Prostate gland (tissue), 2 donors: ENCODE measurements around the gene POLQ. TPM values are rescaled to one million over a fixed set of nuclear protein-coding genes. Genes with fewer than 3 reads are reported as not detected.

Experiments used
- DNase-seq: peaks from one replicate; pipeline ENCODE4 v3.0.0-alpha.2; 2019; ENCODE audit warnings: low spot score
- H3K27ac ChIP-seq, 2 donors: fragments of 200-600 bp; sonication (generic); 2 replicates each; pipeline ENCODE4 v1.5.1; 2017 to 2019
- H3K27me3 ChIP-seq: fragments of 200-600 bp; sonication (generic); replicated peaks from 2 replicates; pipeline ENCODE4 v1.5.1; 2019; ENCODE audit not compliant: insufficient read depth
- H3K36me3 ChIP-seq, 2 donors: fragments of 200-600 bp; sonication (generic); 1 replicate in 1 of 2; 2 replicates in 1 of 2; pipeline versions ENCODE4 v1.5.1 to v1.8.1; 2017 to 2019
- H3K4me1 ChIP-seq: fragments of 200-600 bp; sonication (generic); replicated peaks from 2 replicates; pipeline ENCODE4 v1.5.1; 2019
- H3K4me3 ChIP-seq, 2 donors: fragments of 200-600 bp; sonication (generic); 2 replicates each; pipeline ENCODE4 v1.5.1; 2017 to 2019
- H3K9me3 ChIP-seq: fragments of 200-600 bp; sonication (generic); 2 replicates; pipeline ENCODE4 v1.5.1; 2017
- CTCF ChIP-seq, 4 experiments: fragments of 200-600 bp in 2 of 4; fragments of 450-650 bp in 2 of 4; sonication (generic) in 2 of 4; IDR thresholded peaks; 1 replicate in 3 of 4; 2 replicates in 1 of 4; pipeline ENCODE4 v1.5.1; 2016 to 2019; ENCODE audit warnings: antibody characterized with exemption in 4 of 4, mild to moderate bottlenecking in 2 of 4, moderate library complexity in 2 of 4
- POLR2A ChIP-seq: fragments of 450-650 bp; IDR thresholded peaks from one replicate; pipeline ENCODE4 v1.6.1; 2016; ENCODE audit warnings: antibody characterized with exemption, mild to moderate bottlenecking
- POLR2AphosphoS5 ChIP-seq: sonication (generic); formaldehyde crosslinking; IDR thresholded peaks from one replicate; pipeline ENCODE4 v1.6.1; 2017; ENCODE audit warnings: antibody characterized with exemption
- WGBS: methylation state at CpG from one replicate; pipeline ENCODE4 v1.1.5; 2018; 5-methylcytosine and 5-hydroxymethylcytosine counted together
- intact Hi-C: fragments of 100-400 bp; cut with DNase I; formaldehyde crosslinking; loops from one replicate; pipeline ENCODE4 v1.14.2; 2022
- total RNA-seq, 2 donors: library from RNA; depleted of rRNA; stranded (reverse); fragments of >200 nt; gene quantifications; one replicate each; pipeline ENCODE4 v1.1.0, GENCODE V29; 2016

The POLQ gene
- total RNA-seq, 2 donors from 2014 or later: 1.0 to 3.0 TPM

GRCh38 chr3:121557426-121557934 is 11.7 kb upstream of the POLQ start:
- H3K4me3 ChIP-seq: no peak overlapping the region
- no peaks in the 10 kb centered on the region for H3K4me1 ChIP-seq
- no peaks in the 10 kb centered on the region for H3K9me3 ChIP-seq
- TF ChIP-seq CTCF (IDR thresholded peaks at IDR 0.05): no peak
- TF ChIP-seq POLR2A: no peak
- no peak for TF ChIP-seq POLR2AphosphoS5
- no peak overlapping the region for H3K27ac ChIP-seq
- 93% methylated on average over 5 of the region's 5 CpGs for WGBS
- no peaks in the 10 kb centered on the region for H3K27me3 ChIP-seq
- no peaks in the 10 kb centered on the region for H3K36me3 ChIP-seq
- DNase-seq: no peak
- intact Hi-C loops: no loop called here

GRCh38 chr3:121552797-121553196 is 7.0 kb upstream of the POLQ start:
- DNase-seq: no peak
- Histone ChIP-seq H3K27ac (no peak overlapping the region), H3K36me3 (no peaks in the 10 kb centered on the region), H3K9me3 (no peaks in the 10 kb centered on the region), H3K4me1 (no peaks in the 10 kb centered on the region), H3K27me3 (no peaks in the 10 kb centered on the region), H3K4me3 (no peak overlapping the region)
- intact Hi-C loops: no loop called here
- WGBS: 81% methylated on average over 3 of the region's 3 CpGs
- TF ChIP-seq POLR2A (no peak), CTCF (IDR thresholded peaks at IDR 0.05) (no peak), POLR2AphosphoS5 (no peak)

DNA sequence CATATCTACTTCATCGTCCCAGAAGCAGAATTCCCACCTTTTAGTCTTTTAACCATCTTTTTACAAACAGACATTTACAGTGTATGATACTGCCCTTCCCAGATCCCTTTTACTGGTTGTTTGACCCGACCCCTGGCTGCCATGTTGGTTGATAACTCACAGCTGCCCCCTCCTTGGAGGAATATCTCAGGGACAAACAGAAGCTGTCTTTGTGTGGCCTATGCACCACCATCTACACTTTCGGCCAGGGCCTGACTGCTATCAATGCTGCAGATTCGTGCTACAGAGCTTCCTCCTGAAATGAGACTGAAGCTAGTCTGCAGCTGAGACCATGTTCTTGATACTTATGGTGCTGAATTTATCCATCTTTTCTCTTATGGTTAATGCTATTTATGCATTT is 6.6 kb upstream of the POLQ start:
- no peak overlapping the region for H3K27ac ChIP-seq
- intact Hi-C loops: no loop called here
- H3K4me1 ChIP-seq: no peaks in the 10 kb centered on the region
- TF ChIP-seq CTCF (IDR thresholded peaks at IDR 0.05) (no peak), POLR2A (no peak), POLR2AphosphoS5 (no peak)
- no peaks in the 10 kb centered on the region for H3K27me3 ChIP-seq
- 63% methylated on average over 4 of the region's 4 CpGs for WGBS
- no peaks in the 10 kb centered on the region for H3K36me3 ChIP-seq
- no peaks in the 10 kb centered on the region for H3K9me3 ChIP-seq
- no peak for DNase-seq
- no peak overlapping the region for H3K4me3 ChIP-seq

DNA sequence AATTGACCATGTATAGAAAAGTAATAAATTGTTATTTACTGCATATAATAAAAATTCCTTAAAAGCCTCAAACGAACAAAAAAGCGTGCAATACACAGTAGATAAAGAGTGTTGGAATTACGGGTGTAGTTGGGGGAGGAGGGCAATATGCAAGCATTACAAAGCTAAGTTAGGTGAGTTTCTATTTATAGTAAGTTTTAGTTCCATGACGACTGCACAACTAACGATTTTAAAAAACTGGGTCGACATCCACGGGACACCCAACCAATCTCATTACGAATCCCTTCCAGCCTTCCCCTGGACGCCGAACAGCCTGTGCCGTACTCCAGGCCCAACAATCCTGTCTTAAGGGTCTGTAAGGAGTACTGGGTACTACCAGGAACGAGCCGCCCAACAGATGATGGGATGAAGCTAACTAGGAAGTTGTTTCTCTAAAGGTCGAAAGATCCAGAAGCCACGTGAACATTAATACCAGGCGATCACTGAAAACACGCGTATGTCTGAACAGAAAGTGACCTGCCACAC is 677 bp downstream of the POLQ start:
- Histone ChIP-seq H3K4me3 (peak overlapping the region; percentile 40 to 46), H3K9me3 (no peaks in the 10 kb centered on the region), H3K36me3 (no peaks in the 10 kb centered on the region), H3K27me3 (no peaks in the 10 kb centered on the region), H3K27ac (no peak overlapping the region), H3K4me1 (no peaks in the 10 kb centered on the region)
- TF ChIP-seq POLR2A (no peak), CTCF (IDR thresholded peaks at IDR 0.05) (no peak), POLR2AphosphoS5 (no peak)
- no peak for DNase-seq
- 3% methylated on average over 18 of the region's 18 CpGs for WGBS
- intact Hi-C loops: loop anchor here (5.0 to 10.0 kb wide), 6 partner anchors 47 to 1482 kb away; partner anchors contain the start of genes FBXO40, GOLGB1 and SEMA5B

GRCh38 chr3:121542924-121543323 is 2.9 kb downstream of the POLQ start:
- intact Hi-C loops: loop anchor here (10.0 kb wide), 1 partner anchor 202 kb away; the partner anchor contains the start of gene GOLGB1
- no peaks in the 10 kb centered on the region for H3K27me3 ChIP-seq
- H3K36me3 ChIP-seq: no peaks in the 10 kb centered on the region
- no peak overlapping the region for H3K4me3 ChIP-seq
- no peak for DNase-seq
- H3K4me1 ChIP-seq: no peaks in the 10 kb centered on the region
- no peaks in the 10 kb centered on the region for H3K9me3 ChIP-seq
- no peak overlapping the region for H3K27ac ChIP-seq
- no peak for TF ChIP-seq POLR2A
- no peak for TF ChIP-seq CTCF (IDR thresholded peaks at IDR 0.05)
- no peak for TF ChIP-seq POLR2AphosphoS5
